GM12873 (cell line): Measurements from ENCODE around the gene CACNG4.

Source experiments
- TF ChIP-seq, protein P1 (sequence below): IDR thresholded peaks from 2 replicates; pipeline ENCODE4 v1.5.1; 2012; ENCODE audit warnings: low read depth, mild to moderate bottlenecking, moderate library complexity, low read length, control low read depth; ENCODE audit not compliant: insufficient read depth; ENCODE audit errors: missing control alignments

CACNG4 gene

DNA sequence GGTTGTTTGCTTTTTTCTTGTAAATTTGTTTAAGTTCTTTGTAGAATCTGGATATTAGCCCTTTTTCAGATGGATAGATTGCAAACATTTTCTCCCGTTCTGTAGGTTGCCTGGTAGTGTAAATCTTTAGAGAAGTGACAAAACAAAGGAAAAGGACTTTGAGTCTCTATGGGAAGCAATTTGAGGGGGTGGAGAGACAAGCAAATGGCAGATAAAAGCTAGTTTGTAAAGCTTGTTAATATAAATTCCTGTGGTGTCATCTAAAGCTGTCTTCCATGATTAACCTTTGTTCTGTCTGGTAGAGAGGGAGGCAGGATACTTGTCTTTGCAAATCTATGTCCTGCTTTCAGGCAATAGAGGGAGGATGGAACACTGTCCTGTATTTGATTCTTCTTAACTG, 40.6 kb upstream of the CACNG4 start:
- TF ChIP-seq, protein P1, sequence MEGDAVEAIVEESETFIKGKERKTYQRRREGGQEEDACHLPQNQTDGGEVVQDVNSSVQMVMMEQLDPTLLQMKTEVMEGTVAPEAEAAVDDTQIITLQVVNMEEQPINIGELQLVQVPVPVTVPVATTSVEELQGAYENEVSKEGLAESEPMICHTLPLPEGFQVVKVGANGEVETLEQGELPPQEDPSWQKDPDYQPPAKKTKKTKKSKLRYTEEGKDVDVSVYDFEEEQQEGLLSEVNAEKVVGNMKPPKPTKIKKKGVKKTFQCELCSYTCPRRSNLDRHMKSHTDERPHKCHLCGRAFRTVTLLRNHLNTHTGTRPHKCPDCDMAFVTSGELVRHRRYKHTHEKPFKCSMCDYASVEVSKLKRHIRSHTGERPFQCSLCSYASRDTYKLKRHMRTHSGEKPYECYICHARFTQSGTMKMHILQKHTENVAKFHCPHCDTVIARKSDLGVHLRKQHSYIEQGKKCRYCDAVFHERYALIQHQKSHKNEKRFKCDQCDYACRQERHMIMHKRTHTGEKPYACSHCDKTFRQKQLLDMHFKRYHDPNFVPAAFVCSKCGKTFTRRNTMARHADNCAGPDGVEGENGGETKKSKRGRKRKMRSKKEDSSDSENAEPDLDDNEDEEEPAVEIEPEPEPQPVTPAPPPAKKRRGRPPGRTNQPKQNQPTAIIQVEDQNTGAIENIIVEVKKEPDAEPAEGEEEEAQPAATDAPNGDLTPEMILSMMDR = no peak

DNA sequence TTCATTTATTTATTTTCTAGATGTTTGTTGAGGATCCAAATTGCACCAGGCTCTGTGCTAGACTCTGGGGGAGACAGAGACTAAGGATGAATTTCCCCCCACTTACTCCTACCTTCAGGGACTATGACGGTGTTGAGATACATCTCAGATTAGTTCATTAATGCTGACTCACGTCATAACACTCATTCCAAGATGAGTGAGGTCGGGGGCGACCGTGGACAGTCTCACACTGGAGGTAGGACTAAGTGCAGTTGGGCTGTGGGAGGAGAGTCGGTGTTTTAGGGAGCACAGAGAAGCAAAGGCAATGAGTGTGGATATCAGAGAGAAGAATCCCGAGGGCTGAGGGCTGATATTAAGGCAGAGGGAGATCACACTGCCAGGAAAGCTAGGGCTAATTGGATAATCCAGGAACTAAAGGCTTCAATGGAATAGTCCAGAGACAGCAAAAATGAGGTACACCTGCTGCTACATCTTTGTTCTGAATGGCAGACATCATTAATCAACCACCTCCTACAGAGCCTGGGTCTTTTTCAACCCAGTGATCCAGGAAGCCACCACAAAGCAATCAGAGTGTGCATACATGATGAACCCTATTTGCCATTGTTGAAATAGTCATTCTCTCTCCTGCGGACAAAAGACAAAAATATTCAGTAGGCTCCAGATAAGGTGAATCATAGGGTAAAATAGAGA, 38.6 kb upstream of the CACNG4 start:
- TF ChIP-seq, protein P1 = no peak

DNA sequence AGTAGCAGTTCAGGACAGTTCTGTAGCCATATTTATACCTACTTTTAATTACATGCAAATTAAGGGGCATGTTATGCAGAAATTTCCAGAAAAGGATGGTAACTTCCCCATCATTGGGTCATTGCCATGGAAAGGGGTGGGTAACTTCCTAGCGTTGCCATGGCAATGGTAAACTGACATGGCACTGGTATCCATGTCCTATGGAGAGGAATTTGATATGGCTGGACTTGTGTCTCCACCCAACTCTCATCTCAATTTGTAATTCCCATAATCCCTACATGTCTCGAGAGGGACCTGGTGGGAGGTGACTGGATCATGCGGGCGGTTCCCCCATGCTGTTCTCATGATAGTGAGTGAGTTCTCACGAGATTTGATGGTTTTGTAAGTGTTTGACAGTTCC, 35.6 kb upstream of the CACNG4 start:
- TF ChIP-seq, protein P1 = no peak

DNA sequence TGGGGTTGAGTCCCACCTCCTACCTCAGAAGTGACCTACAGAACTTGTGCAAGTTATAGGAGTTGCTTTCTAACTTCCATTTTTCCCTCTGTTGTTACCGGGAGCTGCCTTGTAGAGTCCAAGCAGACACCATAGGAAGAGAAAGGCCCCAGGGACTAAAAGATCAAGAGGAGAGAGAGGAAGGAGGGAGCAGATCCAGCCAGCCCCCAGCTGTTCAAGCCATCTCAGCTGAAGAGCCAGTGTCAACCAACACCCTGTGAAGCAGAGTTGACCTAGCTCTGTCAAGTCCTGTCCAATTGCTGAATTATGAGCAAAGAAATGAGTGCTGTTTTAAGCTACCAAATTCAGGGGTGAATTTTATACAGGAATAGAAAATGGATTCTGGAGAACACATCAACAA, 34.9 kb upstream of the CACNG4 start:
- TF ChIP-seq, protein P1 = no peak

DNA sequence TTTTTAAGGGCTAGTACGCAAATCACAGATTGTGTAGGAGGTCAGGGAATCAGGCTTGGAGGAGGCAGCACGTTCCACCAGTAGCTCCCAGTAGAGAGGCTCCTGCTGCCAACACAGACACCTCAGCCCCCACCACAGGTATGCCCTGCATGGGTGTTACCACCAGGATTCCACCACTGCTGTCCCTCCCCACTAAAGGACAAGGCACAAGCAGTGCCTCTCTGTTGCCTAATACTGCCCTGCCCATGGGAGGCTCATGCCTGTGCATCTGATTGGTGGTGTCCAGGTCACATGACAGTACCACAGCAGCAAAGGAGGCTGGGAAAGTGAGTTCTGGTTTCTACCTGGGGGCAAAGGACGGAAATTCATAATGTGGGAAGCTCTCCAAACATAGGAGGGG, 33.6 kb upstream of the CACNG4 start:
- TF ChIP-seq, protein P1 = no peak

DNA sequence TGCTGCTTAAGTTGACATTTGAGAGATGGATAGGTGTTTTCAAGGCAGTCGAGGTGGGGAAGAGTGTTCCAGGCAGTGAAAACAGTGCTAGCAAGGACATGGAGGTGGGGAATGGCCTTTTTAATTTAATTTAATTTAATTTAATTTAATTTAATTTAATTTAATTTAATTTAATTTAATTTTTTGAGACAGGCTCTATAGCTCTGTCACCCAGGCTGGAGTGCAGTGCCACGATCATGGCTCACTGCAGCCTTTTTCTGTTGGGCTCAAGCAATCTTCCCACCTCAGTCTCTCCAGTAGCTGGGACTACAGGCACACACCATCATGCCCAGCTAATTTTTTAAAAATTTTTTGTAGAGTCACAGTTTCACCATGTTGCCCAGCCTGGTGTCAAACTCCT, 32.2 kb upstream of the CACNG4 start:
- TF ChIP-seq, protein P1 = no peak

DNA sequence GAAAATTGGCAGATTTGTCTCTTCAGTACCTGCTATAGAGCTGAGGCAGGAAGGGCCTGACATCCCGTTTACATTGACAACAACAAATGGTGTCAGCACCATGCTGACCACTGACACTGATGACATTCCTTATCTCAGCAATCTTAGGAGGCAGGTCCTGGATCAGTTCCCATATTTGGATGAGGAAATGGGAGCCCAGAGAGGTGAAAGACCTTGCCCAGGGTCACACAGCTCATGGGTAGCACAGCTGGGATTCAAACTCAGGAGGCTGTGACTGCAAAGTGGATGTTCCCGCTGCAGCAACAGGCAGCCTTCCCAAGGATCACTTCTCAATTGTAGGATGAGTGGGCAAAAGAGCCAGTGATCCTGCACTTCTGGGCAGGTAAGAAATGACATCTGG, 30.5 kb upstream of the CACNG4 start:
- TF ChIP-seq, protein P1 = no peak

DNA sequence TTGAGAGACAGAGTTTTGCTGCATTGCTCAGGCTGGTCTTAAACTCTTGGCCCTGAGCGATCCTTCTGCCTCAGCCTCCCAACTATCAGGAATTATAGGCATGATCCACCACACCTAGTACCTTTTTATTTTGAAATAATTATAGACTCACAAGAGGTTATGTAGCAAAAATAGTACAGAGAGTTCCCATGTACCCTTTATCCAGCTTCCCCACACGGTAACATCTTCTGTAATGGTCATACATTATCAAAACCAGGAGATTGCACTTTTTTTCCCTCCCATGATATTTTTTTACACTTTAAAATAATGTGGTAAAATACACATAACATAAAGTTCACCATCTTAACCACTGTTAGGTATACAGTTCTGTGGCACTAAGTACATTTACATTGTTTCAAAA, 28.8 kb upstream of the CACNG4 start:
- TF ChIP-seq, protein P1 = no peak
